Mucosa of descending colon (tissue), 3 donors: Measurements from ENCODE around the gene PDE4D. TPM values are rescaled to one million over a fixed set of nuclear protein-coding genes. Genes with fewer than 3 reads are reported as not detected.

Source experiments
- ATAC-seq: fragments of 200-7000 bp; cut with Tn5 transposase; one replicate; pipeline ENCODE4 v1.9.1; 2020; ENCODE audit warnings: mild to moderate bottlenecking, moderate library complexity
- DNase-seq, 3 donors: peaks; one replicate each; pipeline ENCODE4 v3.0.0-alpha.2; 2020
- H3K36me3 ChIP-seq: fragments of 200-600 bp; one replicate; pipeline ENCODE4 v1.8.0; 2021; ENCODE audit warnings: low read depth, mild to moderate bottlenecking
- H3K4me1 ChIP-seq: fragments of 200-600 bp; one replicate; pipeline ENCODE4 v1.8.0; 2021; ENCODE audit warnings: low read depth, mild to moderate bottlenecking
- H3K4me3 ChIP-seq: fragments of 200-600 bp; one replicate; pipeline ENCODE4 v1.8.0; 2021; ENCODE audit warnings: mild to moderate bottlenecking
- H3K9me3 ChIP-seq: fragments of 200-600 bp; one replicate; pipeline ENCODE4 v1.8.0; 2021; ENCODE audit warnings: mild to moderate bottlenecking
- intact Hi-C, 2 donors: fragments of 100-400 bp; cut with DNase I in 1 of 2; cut with micrococcal nuclease in 1 of 2; formaldehyde crosslinking; loops; one replicate each; pipeline versions ENCODE4 v1.11.0 to v1.11.1; 2022; cut with DNase I, micrococcal nuclease
- total RNA-seq, 3 donors: library from RNA; stranded (reverse); fragmentation: NEBNext Ultra II Directional in 2 of 3; extraction: Animal tissue kit (Norgen Biotek cat#: 25700) in 2 of 3; gene quantifications; one replicate each; pipeline versions ENCODE4 v1.2.1 to v1.2.4, GENCODE V29; 2021 to 2023
- TF ChIP-seq, protein P1 (sequence below): fragments of 200-600 bp; IDR thresholded peaks from one replicate; pipeline ENCODE4 v1.8.0; 2022; ENCODE audit warnings: antibody characterized with exemption, mild to moderate bottlenecking
- donor health status: DM: no; HTN: no; CAD: no; lungs with moderate emphysema.
- donor health status: DM: no; HTN: no; CAD: no.
- donor health status: DM: no; HTN: yes; CAD: no.

The PDE4D gene
- total RNA-seq, 3 donors from 2014 or later: 37.9 to 137 (median 100) TPM

DNA sequence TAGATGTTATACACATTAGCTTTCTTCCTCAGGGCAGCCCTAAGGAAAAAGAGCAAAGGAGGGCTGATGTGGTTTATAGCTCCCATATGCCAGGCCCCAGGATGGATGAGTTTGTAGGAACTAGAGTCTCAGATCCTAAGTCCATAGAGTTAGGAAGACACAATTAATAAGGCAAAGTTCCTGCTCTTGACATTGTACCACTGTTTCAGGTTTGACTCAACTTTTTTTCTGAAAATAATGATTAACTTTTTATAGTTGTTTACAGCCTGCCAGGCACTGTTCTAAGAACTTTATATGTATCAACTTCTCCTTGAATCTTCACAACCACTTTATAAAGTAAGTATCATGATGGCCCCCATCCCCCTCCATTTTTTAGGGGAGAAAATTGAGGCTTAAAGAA lies 339.5 kb downstream of the PDE4D start:
- ATAC-seq (peak; percentile 56), DNase-seq (no peak)
- Histone ChIP-seq H3K9me3 (no peaks in the 10 kb centered on the region), H3K4me3 (no peak overlapping the region), H3K4me1 (no peaks in the 10 kb centered on the region), H3K36me3 (no peaks in the 10 kb centered on the region)
- intact Hi-C loops: no loop called here
- TF ChIP-seq, protein P1, sequence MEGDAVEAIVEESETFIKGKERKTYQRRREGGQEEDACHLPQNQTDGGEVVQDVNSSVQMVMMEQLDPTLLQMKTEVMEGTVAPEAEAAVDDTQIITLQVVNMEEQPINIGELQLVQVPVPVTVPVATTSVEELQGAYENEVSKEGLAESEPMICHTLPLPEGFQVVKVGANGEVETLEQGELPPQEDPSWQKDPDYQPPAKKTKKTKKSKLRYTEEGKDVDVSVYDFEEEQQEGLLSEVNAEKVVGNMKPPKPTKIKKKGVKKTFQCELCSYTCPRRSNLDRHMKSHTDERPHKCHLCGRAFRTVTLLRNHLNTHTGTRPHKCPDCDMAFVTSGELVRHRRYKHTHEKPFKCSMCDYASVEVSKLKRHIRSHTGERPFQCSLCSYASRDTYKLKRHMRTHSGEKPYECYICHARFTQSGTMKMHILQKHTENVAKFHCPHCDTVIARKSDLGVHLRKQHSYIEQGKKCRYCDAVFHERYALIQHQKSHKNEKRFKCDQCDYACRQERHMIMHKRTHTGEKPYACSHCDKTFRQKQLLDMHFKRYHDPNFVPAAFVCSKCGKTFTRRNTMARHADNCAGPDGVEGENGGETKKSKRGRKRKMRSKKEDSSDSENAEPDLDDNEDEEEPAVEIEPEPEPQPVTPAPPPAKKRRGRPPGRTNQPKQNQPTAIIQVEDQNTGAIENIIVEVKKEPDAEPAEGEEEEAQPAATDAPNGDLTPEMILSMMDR: no peak

DNA sequence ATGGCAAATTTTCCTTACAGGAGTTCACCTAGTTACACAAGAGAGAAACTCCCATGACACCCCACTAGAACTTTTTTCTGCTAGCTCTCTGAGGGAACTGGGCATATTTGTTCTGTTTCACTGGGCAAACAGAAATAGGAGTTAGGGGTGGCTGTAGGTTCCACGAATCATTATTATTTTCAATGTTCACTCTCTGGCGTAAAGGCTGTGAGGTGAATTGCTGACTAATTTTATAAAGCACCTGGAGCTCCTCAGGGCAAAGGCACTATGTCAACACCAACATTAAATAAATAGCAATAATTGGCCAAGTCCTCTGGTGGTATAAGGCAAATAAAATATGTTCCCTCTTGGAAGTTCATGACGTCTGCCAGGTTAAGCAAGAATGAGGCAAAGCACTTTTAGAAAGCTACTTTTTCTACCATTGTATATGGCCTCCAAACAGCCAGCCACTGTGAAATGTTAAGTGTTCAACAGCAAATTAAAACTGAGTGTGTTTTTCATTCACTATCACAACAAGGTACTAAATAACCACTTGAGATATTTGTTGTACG lies 344.6 kb downstream of the PDE4D start:
- Histone ChIP-seq H3K36me3 (no peaks in the 10 kb centered on the region), H3K4me3 (no peak overlapping the region), H3K4me1 (peaks cover 7% of the 10 kb centered on the region), H3K9me3 (no peaks in the 10 kb centered on the region)
- DNase-seq: no peak
- intact Hi-C loops: no loop called here
- TF ChIP-seq, protein P1: no peak
- ATAC-seq: peak; percentile 72

DNA sequence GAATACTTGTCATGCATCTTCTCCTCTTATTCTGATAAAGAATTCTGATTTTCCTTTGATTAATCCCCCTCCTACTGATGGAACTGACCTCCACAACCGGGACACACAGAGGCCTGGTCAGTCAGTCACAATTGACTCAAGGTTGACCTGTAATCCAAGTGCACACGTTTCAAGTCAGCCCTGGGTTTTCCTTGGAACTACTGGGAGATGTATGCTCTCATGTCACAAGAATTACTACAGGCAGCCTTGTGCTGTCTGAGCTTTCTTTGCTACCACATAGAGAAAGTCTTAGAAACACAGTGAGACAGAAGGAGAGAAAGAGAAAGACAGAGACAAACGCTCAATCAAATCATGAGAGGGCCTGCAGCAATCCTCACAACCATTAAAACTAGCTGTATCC lies 345.8 kb downstream of the PDE4D start:
- ATAC-seq (no peak), DNase-seq (no peak)
- TF ChIP-seq, protein P1: no peak
- intact Hi-C loops: no loop called here
- no peak overlapping the region for H3K4me3 ChIP-seq
- H3K36me3 ChIP-seq: no peaks in the 10 kb centered on the region
- no peaks in the 10 kb centered on the region for H3K9me3 ChIP-seq
- H3K4me1 ChIP-seq: peaks cover 17% of the 10 kb centered on the region

DNA sequence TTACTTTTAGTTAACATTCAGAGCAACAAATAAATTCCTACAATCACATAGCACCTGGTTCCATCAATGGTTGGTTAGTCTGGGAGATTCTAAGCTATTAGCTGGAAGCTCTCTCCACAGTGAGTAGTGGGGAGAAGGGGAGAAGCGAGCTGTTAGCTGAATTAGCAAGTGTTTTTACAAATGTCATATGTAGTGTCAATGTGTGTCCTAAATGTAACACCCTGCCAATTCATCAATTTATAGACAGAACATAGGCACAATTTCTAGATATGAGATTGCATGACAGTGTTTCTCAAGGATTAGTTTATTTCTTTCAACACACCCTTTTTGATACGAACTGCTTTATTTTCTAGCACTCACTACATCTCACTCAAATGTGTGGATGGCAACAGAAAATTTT lies 349.0 kb downstream of the PDE4D start:
- no peaks in the 10 kb centered on the region for H3K9me3 ChIP-seq
- intact Hi-C loops: no loop called here
- H3K4me3 ChIP-seq: no peak overlapping the region
- TF ChIP-seq, protein P1: no peak
- DNase-seq (no peak), ATAC-seq (no peak)
- H3K36me3 ChIP-seq: no peaks in the 10 kb centered on the region
- peaks cover 31% of the 10 kb centered on the region for H3K4me1 ChIP-seq

DNA sequence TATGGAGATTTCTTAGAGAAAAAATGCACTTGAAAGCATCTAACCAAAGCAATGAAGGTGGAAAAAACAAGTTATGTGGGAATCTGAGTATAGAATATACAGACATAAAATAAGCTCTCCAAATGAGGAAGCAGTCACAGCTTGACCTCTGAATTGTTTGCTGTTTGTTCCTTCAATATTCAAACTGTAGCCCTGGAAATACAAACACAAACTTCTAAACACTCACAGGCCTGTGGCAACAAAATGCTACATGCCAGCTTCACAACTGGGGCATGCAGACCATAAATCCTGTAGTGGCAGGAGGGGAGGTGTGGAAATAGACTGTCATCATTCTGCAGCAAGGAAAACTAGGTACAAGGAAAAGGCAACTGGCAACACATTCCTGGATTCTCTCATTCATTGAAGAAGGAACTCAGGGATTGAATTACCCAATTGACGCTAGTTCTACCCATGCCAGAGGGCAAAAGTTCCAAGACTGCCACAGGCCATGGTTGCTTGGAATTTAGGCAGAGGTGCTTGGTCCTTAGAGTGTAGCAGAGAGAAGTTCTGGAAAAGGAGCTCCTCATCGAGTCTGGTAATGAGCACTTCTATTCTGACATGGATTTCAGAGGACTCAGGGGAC lies 349.6 kb downstream of the PDE4D start:
- Histone ChIP-seq H3K4me1 (peaks cover 31% of the 10 kb centered on the region), H3K4me3 (no peak overlapping the region), H3K36me3 (no peaks in the 10 kb centered on the region), H3K9me3 (no peaks in the 10 kb centered on the region)
- ATAC-seq (peak; percentile 83), DNase-seq (peak in 2 of 3 donors; percentile 27 to 35)
- intact Hi-C loops: no loop called here
- TF ChIP-seq, protein P1: no peak
